Measurements from ENCODE around the gene BEX3.
A peak's percentile ranks its signal among the peaks of the same experiment; 100 is the strongest.
"Not testable (repeated sequence)": the region's sequence is repeated elsewhere in the genome, so short reads cannot be mapped to it uniquely, and the experiment has no call there.

The BEX3 gene

GRCh38 chrX:103376118-103376978 is at the start of gene BEX3:
TSS of gene BEX3 (plus strand) at chrX:103376538. CDS start at chrX:103377522, 984 bp downstream.
- peak; percentile 19 for DNase-seq

- no peak for DNase-seq
Measured at GRCh38 chrX:103329991-103330390, 46.3 kb upstream of the BEX3 start, which contains the start of gene TCEAL7. TSS of gene TCEAL7 (plus strand) at chrX:103330239. CDS start at chrX:103331404, 1,165 bp downstream.

- no peak for DNase-seq
Measured at GRCh38 chrX:103330681-103331288, 45.6 kb upstream of the BEX3 start.

GRCh38 chrX:103338663-103339062 is 37.7 kb upstream of the BEX3 start:
- DNase-seq, result no peak

- DNase-seq, result peak; percentile 21
Measured at GRCh38 chrX:103343105-103343504, 33.2 kb upstream of the BEX3 start.

- no peak for DNase-seq
Measured at GRCh38 chrX:103344606-103345005, 31.7 kb upstream of the BEX3 start.

- no peak for DNase-seq
Measured at GRCh38 chrX:103347682-103348397, 28.5 kb upstream of the BEX3 start.

GRCh38 chrX:103356130-103356798 is 20.1 kb upstream of the BEX3 start, which contains the start of gene TCEAL9:
TSS of gene TCEAL9 (plus strand) at chrX:103356506. CDS start at chrX:103357685, 1,179 bp downstream.
- peak; percentile 15 for DNase-seq

GRCh38 chrX:103356858-103357257 is 19.5 kb upstream of the BEX3 start:
- no peak for DNase-seq

- DNase-seq, result no peak
Measured at GRCh38 chrX:103357871-103358270, 18.5 kb upstream of the BEX3 start.

- not testable (repeated sequence) for DNase-seq
Measured at GRCh38 chrX:103359605-103360004, 16.7 kb upstream of the BEX3 start.

GRCh38 chrX:103360092-103360491 is 16.2 kb upstream of the BEX3 start:
- DNase-seq, result no peak

GRCh38 chrX:103360916-103361315 is 15.4 kb upstream of the BEX3 start:
- DNase-seq, result no peak

- no peak for DNase-seq
Measured at GRCh38 chrX:103361798-103362197, 14.5 kb upstream of the BEX3 start.

GRCh38 chrX:103362474-103362873 is 13.9 kb upstream of the BEX3 start:
- no peak for DNase-seq

- DNase-seq, result no peak
Measured at GRCh38 chrX:103363046-103363445, 13.3 kb upstream of the BEX3 start.

- no peak for DNase-seq
Measured at GRCh38 chrX:103367502-103367901, 8.8 kb upstream of the BEX3 start.

GRCh38 chrX:103369479-103369878 is 6.9 kb upstream of the BEX3 start:
- DNase-seq, result no peak

- no peak for DNase-seq
Measured at GRCh38 chrX:103372886-103373285, 3.5 kb upstream of the BEX3 start.

- DNase-seq, result no peak
Measured at GRCh38 chrX:103373581-103373980, 2.8 kb upstream of the BEX3 start.

- no peak for DNase-seq
Measured at GRCh38 chrX:103376979-103377324, 614 bp downstream of the BEX3 start.

GRCh38 chrX:103378990-103379389 is 2.7 kb downstream of the BEX3 start:
- DNase-seq, result no peak

- no peak for DNase-seq
Measured at GRCh38 chrX:103382877-103383276, 6.5 kb downstream of the BEX3 start.
